Activated CD4-positive, alpha-beta T cell treated with anti-CD3 and anti-CD28 coated beads for 24 hours (primary cell): ENCODE data around the gene MYL5.
A peak's percentile ranks its signal among the peaks of the same experiment; 100 is the strongest.
"Not testable (repeated sequence)": the region's sequence is repeated elsewhere in the genome, so short reads cannot be mapped to it uniquely, and the experiment has no call there.

ENCODE experiments used
- DNase-seq, 2 donors: peaks; one replicate each; pipeline ENCODE4 v3.0.0-alpha.2; 2020; ENCODE audit warnings: low read depth in 2 of 2

The MYL5 gene

GRCh38 chr4:656436-657337 is 17.7 kb upstream of the MYL5 start:
- DNase-seq, result no peak

- DNase-seq, result no peak
Observed at GRCh38 chr4:657338-657833, 17.0 kb upstream of the MYL5 start.

- DNase-seq, result no peak
Observed at GRCh38 chr4:657834-658667, 16.3 kb upstream of the MYL5 start.

GRCh38 chr4:658681-659667 is 15.4 kb upstream of the MYL5 start:
- DNase-seq, result no peak

GRCh38 chr4:659851-660250 is 14.5 kb upstream of the MYL5 start:
- DNase-seq, result no peak

- no peak for DNase-seq
Observed at GRCh38 chr4:660401-660800, 13.9 kb upstream of the MYL5 start.

GRCh38 chr4:661231-661630 is 13.1 kb upstream of the MYL5 start:
- DNase-seq, result no peak

GRCh38 chr4:661881-662761 is 12.2 kb upstream of the MYL5 start:
- DNase-seq, result no peak

- DNase-seq, result no peak
Observed at GRCh38 chr4:663046-663437, 11.3 kb upstream of the MYL5 start.

GRCh38 chr4:663438-664428 is 10.6 kb upstream of the MYL5 start:
- peak; percentile 57 to 69 for DNase-seq

GRCh38 chr4:664713-665231 is 9.6 kb upstream of the MYL5 start:
- no peak for DNase-seq

- DNase-seq, result no peak
Observed at GRCh38 chr4:665381-665750, 9.0 kb upstream of the MYL5 start.

GRCh38 chr4:665751-666435 is 8.4 kb upstream of the MYL5 start:
- no peak for DNase-seq

- DNase-seq, result no peak
Observed at GRCh38 chr4:666436-666810, 7.9 kb upstream of the MYL5 start.

- DNase-seq, result no peak
Observed at GRCh38 chr4:666822-667544, 7.4 kb upstream of the MYL5 start.

GRCh38 chr4:667545-667925 is 6.8 kb upstream of the MYL5 start:
- DNase-seq, result no peak

- not testable (repeated sequence) for DNase-seq
Observed at GRCh38 chr4:668219-668618, 6.1 kb upstream of the MYL5 start.
